PC-3 (cell line): ENCODE measurements around the gene ZNF473. TPM values are rescaled to one million over a fixed set of nuclear protein-coding genes. Genes with fewer than 3 reads are reported as not detected.

ENCODE experiments used
- ATAC-seq: fragments of 200-7000 bp; cut with Tn5 transposase; 2 replicates; pipeline ENCODE4 v1.9.1; 2020; ENCODE audit warnings: mild to moderate bottlenecking, moderate library complexity
- BruUV-seq: library from RNA; stranded (reverse); fragments of 400-500 nt; replicated peaks from 2 replicates; lab custom pipeline; 2021; lab: Mats Ljungman, UMichigan
- CTCF ChIA-PET: fragments of 300-600 bp; sonication (Branson Sonifier 250); formaldehyde crosslinking; loops from one replicate; lab custom pipeline; 2022; ENCODE audit warnings: antibody characterized with exemption; lab: Charles Lee
- POLR2A ChIA-PET: fragments of 300-600 bp; sonication (Branson Sonifier 250); formaldehyde crosslinking; loops from one replicate; lab custom pipeline; 2022; ENCODE audit warnings: antibody characterized with exemption; ENCODE audit not compliant: unreplicated experiment; lab: Charles Lee
- DNase-seq: peaks from one replicate; pipeline ENCODE4 v3.0.0-alpha.2; 2015
- H2AFZ ChIP-seq: fragments of 300-600 bp; sonication (generic); 2 replicates; pipeline ENCODE4 v1.6.0; 2016; ENCODE audit warnings: antibody characterized with exemption, low read length
- H3F3A ChIP-seq: fragments of 300-600 bp; sonication (generic); one replicate; pipeline ENCODE4 v1.6.0; 2017; ENCODE audit warnings: antibody characterized with exemption, low read length, control low read depth, mild to moderate bottlenecking; ENCODE audit not compliant: unreplicated experiment
- H3K27ac ChIP-seq: fragments of 300-600 bp; sonication (generic); 2 replicates; pipeline ENCODE4 v1.5.1; 2016; ENCODE audit warnings: mild to moderate bottlenecking, low read length
- H3K27me3 ChIP-seq: fragments of 300-600 bp; sonication (generic); 2 replicates; pipeline ENCODE4 v1.6.1; 2016; ENCODE audit warnings: low read length, mixed read lengths
- H3K36me3 ChIP-seq: fragments of 300-600 bp; sonication (generic); 2 replicates; pipeline ENCODE4 v1.6.1; 2016; ENCODE audit warnings: low read depth, mixed run types, low read length, mixed read lengths
- H3K4me1 ChIP-seq: fragments of 300-600 bp; sonication (generic); 2 replicates; pipeline ENCODE4 v1.5.1; 2016; ENCODE audit warnings: low read length; ENCODE audit not compliant: insufficient read depth
- H3K4me2 ChIP-seq: fragments of 300-600 bp; sonication (generic); 2 replicates; pipeline ENCODE4 v1.6.0; 2016; ENCODE audit warnings: low read length
- H3K4me3 ChIP-seq: fragments of 300-600 bp; sonication (generic); 2 replicates; pipeline ENCODE4 v1.5.1; 2016; ENCODE audit warnings: mild to moderate bottlenecking, low read length, mixed read lengths
- H3K79me2 ChIP-seq: fragments of 300-600 bp; sonication (generic); 2 replicates; pipeline ENCODE4 v1.6.1; 2017; ENCODE audit warnings: low read length, mixed read lengths
- H3K9ac ChIP-seq: fragments of 300-600 bp; sonication (generic); 2 replicates; pipeline ENCODE4 v1.6.0; 2016; ENCODE audit warnings: mild to moderate bottlenecking, low read length
- H3K9me2 ChIP-seq: fragments of 300-600 bp; sonication (generic); replicated peaks from 2 replicates; pipeline ENCODE4 v1.6.1; 2016; ENCODE audit warnings: mixed run types, low read length, mixed read lengths
- H3K9me3 ChIP-seq: fragments of 300-600 bp; sonication (generic); 2 replicates; pipeline ENCODE4 v1.6.1; 2016; ENCODE audit warnings: low read length, mixed read lengths
- H4K20me1 ChIP-seq: fragments of 300-600 bp; sonication (generic); 2 replicates; pipeline ENCODE4 v1.6.1; 2016; ENCODE audit warnings: low read length, mixed read lengths
- CTCF ChIP-seq: fragments of 300-600 bp; sonication (generic); conservative IDR thresholded peaks from 2 replicates; pipeline ENCODE4 v1.5.1; 2017; ENCODE audit warnings: antibody characterized with exemption, low read depth, mild to moderate bottlenecking, low read length
- EZH2 ChIP-seq: fragments of 300-600 bp; sonication (generic); IDR thresholded peaks from one replicate; pipeline ENCODE4 v1.6.1; 2017; ENCODE audit warnings: antibody characterized with exemption, mild to moderate bottlenecking, low read length; ENCODE audit not compliant: unreplicated experiment
- EZH2phosphoT487 ChIP-seq: fragments of 300-600 bp; sonication (generic); IDR thresholded peaks from 2 replicates; pipeline ENCODE4 v1.6.1; 2018; ENCODE audit warnings: mild to moderate bottlenecking, antibody characterized with exemption, low read length, borderline replicate concordance
- intact Hi-C: fragments of 100-400 bp; cut with micrococcal nuclease; formaldehyde crosslinking; loops from 2 replicates; pipeline ENCODE4 v1.9.0; 2023
- total RNA-seq: library from RNA; depleted of rRNA; stranded (reverse); fragments of >200 nt; gene quantifications from 2 replicates; pipeline ENCODE4 v1.2.3, GENCODE V29; 2014

The ZNF473 gene
- total RNA-seq, 1 experiment from 2014 or later, result 18.5 TPM

- Histone ChIP-seq H3K9me2 (no peaks in the 10 kb centered on the region), H3K27me3 (no peaks in the 10 kb centered on the region), H3K4me2 (no peak overlapping the region), H3K4me3 (no peak overlapping the region), H3K9me3 (no peaks in the 10 kb centered on the region), H3F3A (peaks cover 3% of the 10 kb centered on the region), H2AFZ (no peak overlapping the region), H3K4me1 (peaks cover 19% of the 10 kb centered on the region), H4K20me1 (peaks cover 18% of the 10 kb centered on the region; the same call in 1 of the 2 replicates), H3K27ac (no peak overlapping the region), H3K36me3 (peaks cover 59% of the 10 kb centered on the region), H3K79me2 (peaks cover 14% of the 10 kb centered on the region; the same call in 1 of the 2 replicates), H3K9ac (no peak overlapping the region)
- POLR2A ChIA-PET, result no interaction called here
- intact Hi-C loops, result no loop called here
- no peak for ATAC-seq
- no peak for TF ChIP-seq CTCF
- TF ChIP-seq EZH2phosphoT487, result no peak
- TF ChIP-seq EZH2, result no peak
- no peak for DNase-seq
- BruUV-seq, result no TSS peak
- CTCF ChIA-PET, result no interaction called here
Measured at GRCh38 chr19:50000038-50000840, 25.6 kb upstream of the ZNF473 start.

- BruUV-seq, result no TSS peak
- Histone ChIP-seq H3K79me2 (peaks cover 14% of the 10 kb centered on the region; the same call in 1 of the 2 replicates), H4K20me1 (peaks cover 18% of the 10 kb centered on the region; the same call in 1 of the 2 replicates), H3K9me3 (no peaks in the 10 kb centered on the region), H3K27ac (no peak overlapping the region), H3F3A (peaks cover 3% of the 10 kb centered on the region), H2AFZ (no peak overlapping the region), H3K9me2 (no peaks in the 10 kb centered on the region), H3K9ac (no peak overlapping the region), H3K4me3 (no peak overlapping the region), H3K4me1 (peaks cover 22% of the 10 kb centered on the region), H3K27me3 (no peaks in the 10 kb centered on the region), H3K36me3 (peaks cover 61% of the 10 kb centered on the region), H3K4me2 (no peak overlapping the region)
- ChIA-PET POLR2A (no interaction called here), CTCF (no interaction called here)
- DNase-seq (no peak), ATAC-seq (no peak)
- no peak for TF ChIP-seq EZH2
- TF ChIP-seq EZH2phosphoT487, result no peak
- no peak for TF ChIP-seq CTCF
- intact Hi-C loops, result no loop called here
Measured at GRCh38 chr19:50000841-50001557, 24.8 kb upstream of the ZNF473 start.
